ENCODE data around the gene EDIL3.
"Not testable (repeated sequence)": the region's sequence is repeated elsewhere in the genome, so short reads cannot be mapped to it uniquely, and the experiment has no call there.

EDIL3 gene

GRCh38 chr5:84036842-84037241, 347.8 kb downstream of the EDIL3 start:
- no peak for DNase-seq

- DNase-seq, result no peak
Measured at GRCh38 chr5:84032324-84032723, 352.4 kb downstream of the EDIL3 start.

DNA sequence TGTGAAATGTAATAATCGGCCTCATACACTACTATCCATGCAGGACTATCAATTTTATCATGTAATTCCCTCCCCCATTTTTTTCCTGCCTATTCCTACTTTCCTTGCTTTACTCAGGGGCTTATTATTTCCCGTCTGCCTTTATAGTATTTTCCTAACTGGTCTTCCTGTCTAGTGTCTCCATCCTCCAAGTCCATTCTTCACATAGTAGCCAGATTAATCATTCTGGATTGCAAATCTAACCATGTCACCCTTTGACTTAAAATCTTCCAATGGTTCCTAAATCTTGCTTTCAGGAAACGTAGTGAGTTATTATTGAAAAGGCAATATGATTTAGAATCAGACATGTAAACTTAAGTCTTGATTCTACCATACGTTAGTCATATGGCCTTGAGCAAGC, 356.6 kb downstream of the EDIL3 start:
- DNase-seq, result no peak

- DNase-seq, result not testable (repeated sequence)
Measured at GRCh38 chr5:84018521-84018920, 366.2 kb downstream of the EDIL3 start.

DNA sequence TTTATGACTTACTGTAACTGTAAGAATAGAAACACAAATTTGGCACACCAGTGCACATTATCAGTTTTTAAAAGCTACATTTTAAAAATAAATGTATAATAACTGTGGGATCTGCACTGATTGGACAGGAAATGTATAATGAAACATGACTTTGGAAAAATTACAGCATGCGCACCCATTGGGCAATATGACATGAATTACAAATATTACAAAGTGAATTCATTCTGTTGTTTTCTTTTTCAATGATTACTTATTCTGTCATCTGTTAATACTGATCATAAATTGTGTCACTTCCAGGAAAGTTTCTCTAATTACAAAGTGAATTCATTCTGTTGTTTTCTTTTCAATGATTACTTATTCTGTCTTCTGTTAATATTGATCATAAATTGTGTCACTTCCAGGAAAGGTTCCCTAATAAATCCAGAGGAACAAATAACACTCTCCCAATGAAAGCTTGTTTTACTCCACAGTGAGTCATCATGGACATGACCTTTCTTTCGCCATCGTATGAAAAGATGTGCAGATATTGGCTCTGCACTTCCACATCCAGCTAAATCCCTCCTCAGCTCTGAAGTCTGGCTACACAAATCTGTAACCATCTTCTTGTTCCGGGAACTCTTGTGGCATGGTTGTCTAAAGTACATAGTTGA, 367.0 kb downstream of the EDIL3 start:
- DNase-seq, result no peak

DNA sequence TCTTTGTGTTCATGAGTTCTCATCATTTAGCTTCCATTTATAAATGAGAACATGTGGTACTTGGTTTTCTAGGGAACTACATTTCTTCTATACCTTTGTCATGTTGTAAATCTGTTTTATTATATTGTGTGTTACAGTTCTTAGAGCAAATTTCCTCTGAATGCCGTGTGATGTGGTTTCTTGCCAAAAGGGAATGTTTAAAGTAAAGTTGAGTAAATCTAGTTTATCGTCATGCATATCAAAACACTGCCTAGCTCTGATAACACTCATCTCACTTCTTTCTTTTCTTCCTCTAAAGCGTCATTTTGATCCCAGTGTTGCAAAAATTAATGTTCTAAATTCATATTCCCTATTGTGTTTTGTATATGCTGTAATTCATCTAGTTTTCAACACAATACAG, 368.6 kb downstream of the EDIL3 start:
- no peak for DNase-seq

DNA sequence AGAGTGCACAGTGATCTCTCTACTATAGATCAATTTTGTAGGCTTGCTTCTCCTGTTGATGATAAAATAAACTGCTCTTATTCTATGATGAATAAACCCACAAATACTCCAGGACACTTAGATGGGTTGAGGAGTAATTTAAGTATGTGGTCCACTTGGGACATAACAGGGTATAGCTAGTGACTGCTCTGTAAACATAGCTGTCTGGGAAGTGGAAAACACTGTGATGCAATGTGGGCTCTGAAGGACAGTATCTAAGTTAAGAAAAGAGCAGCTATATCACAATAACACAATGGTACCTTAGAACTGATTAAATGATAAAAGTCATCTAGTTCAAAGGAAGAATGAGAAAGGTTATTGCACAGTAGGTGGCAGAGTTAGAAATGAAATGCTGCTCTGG, 369.7 kb downstream of the EDIL3 start:
- DNase-seq, result no peak

GRCh38 chr5:83993803-83994202, 390.9 kb downstream of the EDIL3 start:
- DNase-seq, result no peak

- no peak for DNase-seq
Measured at GRCh38 chr5:83991566-83992224, 393.0 kb downstream of the EDIL3 start.

DNA sequence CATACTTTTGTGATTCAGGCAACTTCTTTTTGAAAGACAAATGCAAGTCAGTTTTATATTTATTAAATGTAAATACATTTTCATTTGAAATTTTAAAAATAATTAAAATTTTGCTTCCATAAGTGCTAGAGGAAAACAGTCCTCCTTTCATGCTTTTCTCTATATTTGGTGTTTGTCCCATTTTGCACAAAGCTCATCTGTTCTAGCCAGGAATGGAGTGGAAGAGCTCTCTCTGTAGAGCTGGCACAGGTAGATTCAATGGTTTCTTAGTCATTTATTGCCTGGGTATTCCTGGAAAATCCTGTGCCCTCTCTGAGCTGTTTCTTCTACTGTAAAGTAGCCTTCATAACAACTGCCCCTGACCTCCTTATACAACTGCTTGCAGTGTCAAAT, 396.4 kb downstream of the EDIL3 start:
- DNase-seq, result no peak

GRCh38 chr5:83987513-83988292, 397.0 kb downstream of the EDIL3 start:
- no peak for DNase-seq

- DNase-seq, result no peak
Measured at GRCh38 chr5:83983852-83984251, 400.8 kb downstream of the EDIL3 start.

GRCh38 chr5:83973925-83974815, 410.5 kb downstream of the EDIL3 start:
- no peak for DNase-seq

- no peak for DNase-seq
Measured at GRCh38 chr5:83972909-83973308, 411.8 kb downstream of the EDIL3 start.

DNA sequence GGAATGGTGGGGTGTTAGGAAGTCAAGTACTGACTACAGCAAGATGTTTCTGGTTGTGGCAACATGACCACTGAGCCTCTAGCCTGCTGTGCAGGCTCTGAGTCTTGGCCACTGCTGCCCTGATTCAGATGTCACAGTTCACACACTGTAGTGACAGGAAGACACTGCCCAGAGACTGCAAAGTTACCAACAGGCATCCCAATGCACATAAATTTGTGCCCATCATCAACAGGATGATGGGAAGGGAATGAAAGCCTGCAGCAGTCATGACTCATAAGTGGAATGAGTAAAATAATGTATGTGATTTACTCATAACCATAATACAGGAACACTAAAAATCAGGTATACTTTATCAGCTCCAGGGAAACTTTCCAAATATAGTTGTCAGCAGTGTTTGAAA, 412.4 kb downstream of the EDIL3 start:
- DNase-seq, result no peak

GRCh38 chr5:83967417-83967816, 417.3 kb downstream of the EDIL3 start:
- no peak for DNase-seq

DNA sequence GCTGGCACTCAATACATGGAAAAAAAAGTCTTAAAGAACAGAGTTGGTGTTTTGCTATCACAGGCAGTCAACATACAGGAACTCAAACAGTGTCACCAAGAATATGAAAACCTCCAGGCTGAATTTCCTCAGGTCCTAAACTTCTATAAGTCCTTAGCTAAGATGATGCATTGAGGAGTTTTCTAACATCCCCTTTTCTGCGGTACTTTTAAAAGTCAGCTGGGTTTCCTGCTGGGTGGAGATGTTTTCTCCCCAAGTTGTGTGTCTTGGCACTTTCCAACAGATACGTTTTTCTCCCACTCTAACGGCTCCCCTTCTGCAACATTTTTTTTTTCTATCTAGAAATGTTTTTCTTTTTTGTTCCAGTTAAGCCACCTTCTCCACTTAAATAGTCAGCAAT, 419.2 kb downstream of the EDIL3 start:
- no peak for DNase-seq

GRCh38 chr5:83964271-83964670, 420.4 kb downstream of the EDIL3 start:
- no peak for DNase-seq

DNA sequence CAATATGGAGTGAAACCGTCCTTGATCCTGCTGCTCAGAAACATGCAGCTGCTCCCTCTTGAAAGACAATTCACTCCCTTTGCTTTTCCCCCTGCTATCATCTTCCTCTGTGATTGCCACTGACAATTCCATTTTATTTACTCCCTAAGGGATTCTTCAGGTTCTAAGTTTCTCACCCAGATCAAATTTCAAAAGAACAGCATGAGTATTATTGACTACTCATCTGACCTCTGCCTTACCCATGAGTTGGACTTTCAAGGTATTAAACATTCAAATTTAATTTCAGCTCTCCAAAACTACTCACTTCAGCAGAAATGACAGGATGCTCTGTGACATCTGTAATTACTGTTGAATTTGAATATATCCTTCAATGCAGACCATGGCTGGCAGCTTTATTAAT, 427.5 kb downstream of the EDIL3 start:
- DNase-seq, result no peak

- DNase-seq, result no peak
Measured at GRCh38 chr5:83956386-83956785, 428.3 kb downstream of the EDIL3 start.

GRCh38 chr5:83955916-83956315, 428.8 kb downstream of the EDIL3 start:
- DNase-seq, result no peak

GRCh38 chr5:83947763-83948162, 436.9 kb downstream of the EDIL3 start:
- DNase-seq, result no peak

- DNase-seq, result no peak
Measured at GRCh38 chr5:83946516-83946915, 438.2 kb downstream of the EDIL3 start.

Measured in inflammatory macrophage treated with lipopolysaccharide for 4 hours (primary cell).